GM18505 (cell line): Measurements from ENCODE around the gene PIGU.
"Not testable (repeated sequence)": the region's sequence is repeated elsewhere in the genome, so short reads cannot be mapped to it uniquely, and the experiment has no call there.

Experiments
- ATAC-seq: cut with Tn5 transposase; IDR thresholded peaks from one replicate; pipeline ENCODE4 v1.9.1; 2021; ENCODE audit not compliant: unreplicated experiment
- POLR2A ChIP-seq: IDR thresholded peaks from 4 replicates; pipeline ENCODE4 v1.6.1; 2011; ENCODE audit warnings: borderline replicate concordance; ENCODE audit not compliant: insufficient read depth, insufficient read length; ENCODE audit errors: extremely low read depth

The PIGU gene

GRCh38 chr20:34532320-34532719 lies 144.6 kb downstream of the PIGU start:
- no peak for ATAC-seq
- no peak for TF ChIP-seq POLR2A

DNA sequence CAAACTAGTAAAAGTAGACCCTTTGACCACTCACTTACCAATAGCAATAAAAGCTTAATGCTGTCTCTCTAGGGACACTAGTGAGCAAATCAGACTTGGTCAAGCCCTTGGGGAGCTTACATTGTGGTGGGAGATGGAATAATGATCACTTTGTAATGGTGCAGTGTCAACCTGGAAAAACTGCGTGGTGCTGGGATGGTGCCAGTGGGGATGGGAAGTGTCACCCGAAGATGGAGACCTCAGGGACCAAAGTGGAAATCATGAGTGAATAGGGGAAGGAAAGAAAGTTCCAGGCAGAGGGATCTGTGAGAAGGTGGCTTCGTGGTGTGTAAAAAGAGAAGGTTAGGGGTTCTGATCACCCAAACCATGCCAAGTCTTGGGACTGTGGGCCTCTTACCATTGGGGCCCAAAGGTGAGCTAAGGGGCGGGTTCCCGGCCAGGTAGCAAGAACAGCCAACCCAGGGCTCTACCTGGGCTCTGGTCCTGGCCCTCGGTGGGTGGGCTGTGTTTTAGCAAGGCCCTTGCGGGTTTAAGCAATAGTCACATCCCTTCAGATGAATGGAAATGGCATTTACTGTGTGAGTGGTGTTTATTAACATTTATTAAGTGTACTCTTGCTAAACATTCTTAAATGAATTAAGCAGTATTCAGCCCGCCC lies 145.2 kb downstream of the PIGU start:
- no peak for ATAC-seq
- TF ChIP-seq POLR2A, result no peak

- no peak for ATAC-seq
- no peak for TF ChIP-seq POLR2A
Observed at GRCh38 chr20:34530342-34530741, 146.6 kb downstream of the PIGU start.

DNA sequence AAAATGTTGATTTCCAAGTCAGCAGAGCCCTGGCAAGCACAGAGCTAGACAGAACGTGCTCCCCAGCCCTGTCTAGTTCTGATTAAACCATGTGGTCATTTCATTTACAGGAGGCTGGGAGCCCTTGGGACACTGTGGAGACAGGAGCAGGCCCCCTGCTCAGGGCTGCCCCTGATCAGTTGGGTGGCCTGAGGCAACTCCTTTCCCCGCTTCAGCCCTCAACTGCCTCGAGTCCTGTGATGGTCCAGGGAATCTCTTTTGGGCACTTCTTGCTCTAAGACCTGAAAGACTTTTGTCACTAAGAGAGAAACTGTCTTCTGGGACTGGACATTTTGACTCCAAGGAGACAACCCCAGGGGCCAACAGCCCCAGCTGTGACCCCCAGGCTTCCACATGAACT lies 147.2 kb downstream of the PIGU start:
- no peak for ATAC-seq
- TF ChIP-seq POLR2A, result no peak

- no peak for TF ChIP-seq POLR2A
- ATAC-seq, result no peak
Observed at GRCh38 chr20:34528921-34529297, 148.0 kb downstream of the PIGU start.

GRCh38 chr20:34527016-34527415 lies 149.9 kb downstream of the PIGU start:
- TF ChIP-seq POLR2A, result no peak
- no peak for ATAC-seq

DNA sequence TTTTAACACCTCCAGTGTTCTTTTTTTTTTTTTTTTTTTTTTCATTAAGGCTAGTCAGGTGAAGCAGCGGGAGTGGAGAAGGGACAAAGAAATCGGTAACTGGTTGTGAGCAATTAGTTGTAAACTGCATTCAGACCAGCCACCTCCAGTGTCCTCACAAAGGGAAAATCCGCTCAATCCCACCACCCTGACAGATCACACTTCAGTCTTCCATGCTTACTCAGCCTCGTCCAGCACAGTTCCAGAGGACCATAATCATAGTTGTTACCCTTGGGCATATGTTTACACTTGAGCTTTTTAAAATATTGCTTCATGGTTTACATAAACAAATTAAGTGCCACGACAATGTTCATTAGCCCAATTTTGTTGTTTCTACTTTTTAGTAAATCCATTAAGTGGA lies 150.4 kb downstream of the PIGU start:
- no peak for TF ChIP-seq POLR2A
- no peak for ATAC-seq

DNA sequence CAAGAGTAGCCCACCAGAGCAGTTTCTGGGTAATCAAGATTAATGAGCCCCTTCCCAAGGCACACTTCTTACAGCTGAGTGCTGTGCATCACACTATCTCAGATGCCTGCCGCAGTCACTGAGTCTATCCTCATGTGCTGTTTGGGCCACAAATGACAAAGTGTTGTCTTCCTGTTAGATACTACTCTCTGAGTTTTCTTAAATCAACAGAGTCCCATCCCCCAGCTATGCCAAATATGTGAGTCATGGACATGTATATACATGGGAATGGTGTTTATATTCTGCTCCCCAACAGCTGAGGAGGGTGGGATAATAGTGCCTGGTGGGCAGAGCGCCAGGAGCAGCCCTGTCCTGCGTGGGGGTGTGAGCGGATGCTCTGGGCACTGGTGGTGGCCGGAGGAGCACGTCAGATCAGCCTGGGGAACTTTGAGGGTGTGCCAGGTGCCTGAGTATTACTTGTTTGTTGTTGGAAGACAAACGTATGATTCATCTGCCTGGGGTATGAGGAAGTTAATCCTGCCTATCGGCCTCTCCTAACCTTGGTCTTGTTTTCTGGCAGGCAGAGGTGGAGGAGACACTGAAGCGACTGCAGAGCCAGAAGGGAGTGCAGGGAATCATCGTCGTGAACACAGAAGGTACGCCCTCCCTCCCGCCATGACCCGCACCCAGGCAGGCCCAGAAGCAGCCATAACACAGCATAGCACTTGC lies 151.0 kb downstream of the PIGU start:
- ATAC-seq, result no peak
- no peak for TF ChIP-seq POLR2A

DNA sequence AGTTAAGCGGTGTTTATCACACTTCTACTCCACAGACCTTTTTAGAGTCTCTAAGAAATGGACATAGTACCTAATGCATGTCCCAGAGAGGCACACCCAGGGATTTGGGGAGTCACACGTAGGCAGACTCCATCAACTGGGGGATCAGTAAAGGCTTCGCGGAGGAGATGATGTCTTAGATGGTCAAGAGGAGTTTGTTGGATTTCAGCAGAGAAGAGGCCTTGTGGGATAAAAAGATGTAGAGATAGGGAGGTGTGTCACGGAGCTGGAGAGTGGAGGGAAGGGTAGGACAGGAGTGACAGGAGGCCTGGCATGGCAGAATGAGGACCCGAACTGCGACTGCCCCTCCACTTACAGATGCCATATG lies 151.6 kb downstream of the PIGU start:
- ATAC-seq, result no peak
- TF ChIP-seq POLR2A, result no peak

- no peak for TF ChIP-seq POLR2A
- ATAC-seq, result no peak
Observed at GRCh38 chr20:34524426-34524825, 152.5 kb downstream of the PIGU start.

DNA sequence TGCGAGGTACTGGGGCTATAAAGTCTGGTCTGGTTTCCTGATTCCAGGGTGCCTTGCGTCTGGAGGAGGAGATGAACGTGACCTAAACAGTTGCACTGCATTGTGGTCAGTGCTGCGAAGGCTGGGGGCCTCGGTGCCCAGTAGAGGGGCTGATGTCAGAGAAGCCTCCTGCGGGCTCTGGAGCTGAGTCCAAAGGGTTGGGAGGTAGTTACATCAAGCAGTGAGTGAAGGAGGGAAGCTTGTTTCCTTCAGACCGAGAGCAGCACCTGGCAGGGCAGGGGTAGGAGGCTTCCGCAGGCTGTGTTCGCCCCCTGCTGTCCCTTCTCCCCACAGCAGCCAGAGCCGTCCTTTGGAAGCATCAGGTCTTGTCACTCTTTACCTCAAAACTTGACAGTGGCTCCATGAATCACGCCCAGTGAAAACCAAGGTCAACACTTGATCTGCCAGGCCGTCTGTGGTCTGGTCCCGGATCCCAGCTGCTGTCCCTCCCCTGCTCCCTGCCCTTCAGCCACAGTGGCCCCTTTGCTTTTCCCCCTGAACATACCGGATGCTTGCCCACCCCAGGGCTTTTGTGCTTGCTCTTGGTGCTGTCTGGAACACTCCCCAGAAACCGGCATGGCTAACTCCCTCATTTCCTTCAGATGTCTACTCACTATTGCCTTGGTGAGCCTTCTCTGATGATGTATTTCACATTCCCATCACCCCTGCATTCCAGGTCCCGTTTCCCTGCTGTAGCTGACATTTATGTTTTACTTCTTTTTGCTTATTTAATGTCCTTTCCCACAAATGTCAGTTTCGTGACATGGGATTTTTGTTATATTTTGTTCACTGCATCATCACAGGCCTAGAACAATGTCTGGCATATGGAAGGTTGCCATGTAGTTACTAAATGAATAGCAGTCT lies 153.7 kb downstream of the PIGU start:
- no peak for TF ChIP-seq POLR2A
- no peak for ATAC-seq

DNA sequence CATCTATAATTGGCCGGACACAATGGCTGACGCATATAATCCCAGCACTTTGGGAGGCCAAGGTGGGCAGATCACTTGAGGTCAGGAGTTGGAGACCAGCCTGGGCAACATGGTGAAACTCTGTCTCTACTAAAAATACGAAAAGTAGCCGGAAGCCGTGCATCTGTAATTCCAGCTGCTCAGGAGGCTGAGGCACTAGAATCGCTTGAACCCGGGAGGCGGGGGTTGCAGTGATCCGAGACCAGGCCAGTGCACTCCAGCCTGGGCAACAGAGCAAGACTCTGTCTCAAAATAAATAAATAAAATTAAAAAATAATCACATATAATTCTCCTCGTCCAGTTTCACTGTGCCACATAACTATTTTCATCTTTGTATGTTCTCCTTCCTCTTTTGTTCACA lies 157.1 kb downstream of the PIGU start:
- not testable (repeated sequence) for ATAC-seq

- ATAC-seq, result not testable (repeated sequence)
Observed at GRCh38 chr20:34518863-34519262, 158.0 kb downstream of the PIGU start.

DNA sequence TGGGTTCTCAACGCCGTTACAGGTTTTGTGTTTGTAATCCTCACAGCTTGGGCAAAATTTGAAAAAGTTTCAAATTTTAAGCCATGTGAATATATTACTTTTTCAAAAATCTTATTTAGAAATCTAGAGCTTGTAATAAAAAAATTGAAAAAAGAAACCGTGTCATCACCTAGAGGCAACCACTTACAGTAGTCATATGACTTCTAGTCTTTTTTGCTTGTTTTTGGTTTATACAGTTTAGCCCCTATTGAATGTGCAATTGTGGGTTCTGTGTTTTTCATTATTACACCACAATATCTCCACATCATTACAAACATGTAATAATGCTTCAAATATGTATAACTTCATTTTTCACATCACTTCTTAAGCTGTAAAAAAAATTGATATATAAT lies 159.8 kb downstream of the PIGU start:
- TF ChIP-seq POLR2A, result no peak
- ATAC-seq, result no peak
